Activated effector memory CD4-positive, alpha-beta T cell treated with anti-CD3 and anti-CD28 coated beads, Interleukin-2, amount 50 U/mL, for 16 hours (primary cell): Measurements from ENCODE around the gene SASH3.
"Not testable (repeated sequence)": the region's sequence is repeated elsewhere in the genome, so short reads cannot be mapped to it uniquely, and the experiment has no call there.

Source experiments
- DNase-seq: peaks from one replicate; pipeline ENCODE4 v3.0.0-alpha.2; 2020

Gene SASH3

DNA sequence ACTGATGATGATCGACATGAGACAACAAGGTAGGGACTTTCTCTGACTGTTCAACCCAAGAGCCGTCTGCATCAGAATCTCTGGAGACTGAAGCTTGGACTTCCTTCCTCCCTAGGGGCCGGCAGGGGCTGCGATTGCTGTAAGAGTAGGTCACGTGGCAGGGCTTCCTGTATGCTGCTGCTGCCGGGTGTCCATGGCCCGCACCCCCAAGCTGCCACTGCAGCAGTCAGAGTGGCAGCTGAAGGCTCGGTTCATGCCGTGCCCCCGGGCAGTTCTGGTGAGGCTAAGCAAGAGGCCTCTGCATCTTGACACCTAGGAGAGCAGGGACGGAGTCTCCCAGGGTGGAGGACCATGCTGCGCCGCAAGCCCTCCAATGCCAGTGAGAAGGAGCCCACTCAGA, at the start of gene SASH3:
Gene SASH3, plus strand, starts transcription at position 203 of the 400 bp plus-strand sequence. Its CDS starts 149 bp downstream, at position 352.
- peak; percentile 85 for DNase-seq

DNA sequence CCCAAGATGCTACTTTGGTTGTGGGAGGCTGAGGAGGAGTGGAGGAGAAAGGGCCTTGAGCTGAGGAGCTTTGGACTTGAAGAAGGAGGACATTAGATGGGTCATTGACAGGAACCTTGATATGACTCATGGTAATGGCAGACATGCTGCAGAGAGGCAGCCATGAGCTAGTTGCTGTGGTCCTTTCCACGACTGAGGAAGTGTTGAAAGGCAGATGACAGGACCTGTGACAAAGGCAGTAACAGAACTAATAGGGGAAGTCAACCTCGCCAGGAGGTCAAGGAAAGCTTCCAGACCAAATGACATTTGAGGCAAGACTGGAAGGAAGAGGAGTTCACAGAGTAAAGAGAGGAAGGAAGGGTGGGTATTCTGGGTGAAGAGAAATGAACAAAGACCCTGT, 48.5 kb upstream of the SASH3 start:
- no peak for DNase-seq

DNA sequence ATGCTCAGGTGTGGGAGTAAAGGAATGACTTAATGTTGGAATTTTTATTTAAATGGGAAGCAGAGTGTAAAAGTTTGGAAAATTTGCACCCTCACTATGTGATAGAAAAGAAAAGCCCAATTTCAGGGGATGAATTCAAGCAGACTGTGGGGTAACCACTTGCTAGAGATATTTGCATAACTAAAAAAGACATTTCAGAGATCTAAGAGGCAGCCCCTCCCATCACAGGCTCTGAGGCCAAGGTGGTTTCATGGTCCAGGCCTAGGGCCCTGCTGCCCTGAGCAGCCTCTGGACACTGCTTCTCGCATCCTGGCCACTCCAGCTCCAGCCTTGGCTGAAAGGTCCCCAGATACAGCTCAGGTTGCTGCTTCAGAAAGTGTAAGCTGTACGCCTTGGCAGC, 46.9 kb upstream of the SASH3 start:
- DNase-seq = no peak

DNA sequence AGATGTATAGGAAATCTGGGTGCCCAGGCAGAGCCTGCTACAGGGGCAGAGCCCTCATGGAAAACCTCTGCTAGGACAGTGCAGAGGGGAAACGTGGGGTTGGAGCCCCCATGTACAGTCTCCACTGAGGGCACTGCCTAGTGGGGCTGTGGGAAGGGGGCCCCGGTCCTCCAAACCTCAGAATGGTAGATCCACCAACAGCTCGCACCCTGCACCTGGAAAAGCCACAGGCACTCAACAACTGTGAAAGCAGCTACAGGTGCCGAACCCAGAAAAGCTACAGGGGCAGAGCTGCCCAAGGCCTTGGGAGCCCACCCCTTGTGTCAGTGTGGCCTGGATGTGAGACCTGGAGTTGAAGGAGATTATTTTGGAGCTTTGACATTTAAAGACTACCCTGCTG, 46.4 kb upstream of the SASH3 start:
- DNase-seq = no peak

DNA sequence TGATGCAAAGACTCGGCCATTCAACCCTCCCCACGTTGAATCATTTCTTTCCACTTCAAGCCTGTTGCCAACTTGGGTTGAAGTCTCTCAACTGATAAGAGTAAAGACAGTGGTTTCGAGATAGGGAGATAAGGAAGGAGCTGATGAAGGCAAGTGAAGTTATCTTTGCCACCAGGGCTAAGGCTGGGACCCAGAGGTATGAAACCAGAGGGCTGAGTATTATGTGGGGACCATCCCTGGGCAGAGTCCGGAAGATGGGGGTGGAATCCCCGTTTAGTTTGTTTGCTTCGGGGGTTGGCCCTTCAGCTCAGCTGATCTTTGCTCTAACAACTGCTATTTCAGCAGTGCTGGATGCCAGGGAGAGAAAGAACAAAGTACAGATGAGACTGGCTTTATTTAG, 43.3 kb upstream of the SASH3 start:
- peak; percentile 64 for DNase-seq

DNA sequence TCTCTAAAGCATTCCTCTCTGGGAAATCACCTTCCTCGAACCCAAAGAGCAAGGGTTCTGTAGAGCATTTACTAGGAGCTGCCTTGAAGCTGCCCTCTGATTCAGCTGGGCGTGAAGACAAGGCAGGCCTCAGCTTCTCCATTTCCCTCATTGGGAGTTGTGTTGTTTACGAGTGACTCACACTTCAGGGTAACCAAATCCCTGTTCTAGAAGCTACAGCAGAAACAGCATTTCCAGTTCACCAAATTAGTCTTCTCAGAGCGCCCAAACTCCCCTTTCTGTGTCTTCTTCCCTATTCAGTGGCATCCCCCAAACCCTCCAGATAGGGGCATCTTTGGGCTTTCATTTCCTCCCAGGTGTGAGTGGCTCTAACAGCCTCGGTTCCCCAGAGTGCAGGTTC, 41.8 kb upstream of the SASH3 start:
- DNase-seq = no peak

DNA sequence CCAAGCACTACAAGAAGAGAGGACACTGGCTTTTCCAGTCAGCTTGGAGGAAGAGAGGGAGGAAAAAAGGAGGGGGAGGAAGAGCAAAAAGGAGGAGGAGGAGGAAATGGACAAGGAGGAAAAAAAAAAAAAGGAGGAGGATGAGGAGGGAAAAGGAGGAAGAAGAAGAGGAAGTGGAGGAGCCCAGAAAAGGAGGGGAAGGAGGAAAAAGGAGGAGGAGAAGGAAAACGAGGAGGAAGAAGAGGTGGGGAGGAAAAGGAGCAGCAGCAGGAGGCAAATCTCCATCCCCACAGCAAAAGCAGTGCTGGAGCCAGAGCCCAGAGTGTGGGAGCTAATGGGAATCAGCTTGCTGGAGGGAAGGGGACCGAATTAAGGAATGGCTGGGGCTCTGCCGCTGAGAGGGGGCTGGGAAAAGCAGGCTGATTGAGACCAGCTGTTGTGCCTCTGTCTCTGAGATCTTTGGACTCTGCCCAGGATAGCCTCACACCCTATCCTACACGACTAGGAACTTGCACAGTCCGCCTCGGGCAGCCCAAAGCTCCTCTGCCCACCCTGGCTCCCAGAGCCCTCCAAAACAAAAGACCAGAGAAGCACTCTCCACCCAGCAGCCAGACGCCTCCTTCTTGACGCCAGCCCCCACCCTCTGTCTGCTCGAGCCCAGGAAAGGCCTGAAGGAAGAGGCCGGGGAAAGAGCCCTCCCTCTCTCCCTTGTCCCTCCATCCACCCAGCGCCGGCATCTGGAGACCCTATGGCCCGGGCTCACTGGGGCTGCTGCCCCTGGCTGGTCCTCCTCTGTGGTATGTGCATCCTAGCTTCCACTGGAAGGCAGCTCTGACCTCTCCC, 41.1 kb upstream of the SASH3 start, which contains the start of gene XPNPEP2:
Gene XPNPEP2, plus strand, starts transcription at position 514 of the 843 bp plus-strand sequence. Its CDS starts 235 bp downstream, at position 749.
- DNase-seq = no peak

DNA sequence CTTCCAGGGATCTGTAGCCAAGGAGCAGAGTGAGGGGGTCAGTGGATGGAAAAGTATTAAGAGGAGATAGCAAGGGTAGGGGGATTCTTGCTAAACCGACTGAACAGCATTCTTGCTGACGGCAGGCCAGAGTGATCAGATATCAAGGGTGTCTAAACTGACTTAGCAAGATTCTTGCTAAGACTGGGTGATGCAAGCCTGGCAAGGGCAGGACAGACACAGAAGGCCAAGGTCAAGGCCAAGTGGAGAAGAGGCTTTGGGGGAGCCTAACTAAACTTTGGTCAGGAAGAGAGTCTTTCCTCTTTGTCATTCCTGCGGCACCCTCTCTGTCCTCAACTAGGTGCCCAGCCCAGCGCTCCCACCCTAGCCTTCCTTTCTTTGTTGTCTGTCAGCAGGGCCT, 40.2 kb upstream of the SASH3 start:
- no peak for DNase-seq

DNA sequence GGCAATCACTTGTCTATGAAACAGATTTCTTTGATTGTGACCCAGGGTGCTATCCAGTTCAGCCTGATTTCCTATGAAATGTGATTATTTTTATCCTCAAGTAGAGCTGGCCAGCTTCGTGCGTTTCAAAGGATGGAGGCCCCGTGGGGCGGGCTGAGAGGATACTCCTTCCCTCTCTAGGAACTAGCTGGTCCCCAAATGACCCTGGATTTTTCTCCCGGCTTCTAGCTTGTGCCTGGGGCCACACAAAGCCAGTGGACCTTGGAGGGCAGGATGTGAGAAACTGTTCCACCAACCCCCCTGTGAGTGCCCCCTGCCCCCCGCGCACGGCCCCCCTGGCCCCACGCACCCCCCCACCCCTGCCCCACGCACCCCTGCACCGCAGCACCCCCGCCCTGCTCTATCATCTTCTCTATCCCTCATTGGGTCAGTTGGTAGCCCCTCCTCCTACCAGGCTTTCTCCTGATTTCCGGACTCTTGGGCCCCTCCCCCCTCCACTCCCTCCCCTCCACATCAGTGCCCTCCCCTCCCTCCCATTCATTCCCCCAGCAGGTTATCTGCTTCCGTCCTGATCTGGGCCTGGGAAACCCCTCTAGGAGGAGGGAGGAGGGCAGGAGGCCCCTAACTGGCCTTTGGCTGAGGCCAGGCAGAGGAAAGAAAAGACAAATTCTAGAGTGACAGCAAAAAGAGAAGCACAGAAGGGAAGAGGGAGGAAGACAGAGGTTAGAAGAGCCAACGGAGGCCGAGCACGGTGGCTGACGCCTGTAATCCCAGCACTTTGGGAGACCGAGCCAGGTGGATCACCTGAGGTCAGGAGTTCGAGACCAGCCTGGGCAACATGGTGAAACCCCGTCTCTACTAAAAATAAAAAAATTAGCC, 37.6 kb upstream of the SASH3 start:
- no peak for DNase-seq

DNA sequence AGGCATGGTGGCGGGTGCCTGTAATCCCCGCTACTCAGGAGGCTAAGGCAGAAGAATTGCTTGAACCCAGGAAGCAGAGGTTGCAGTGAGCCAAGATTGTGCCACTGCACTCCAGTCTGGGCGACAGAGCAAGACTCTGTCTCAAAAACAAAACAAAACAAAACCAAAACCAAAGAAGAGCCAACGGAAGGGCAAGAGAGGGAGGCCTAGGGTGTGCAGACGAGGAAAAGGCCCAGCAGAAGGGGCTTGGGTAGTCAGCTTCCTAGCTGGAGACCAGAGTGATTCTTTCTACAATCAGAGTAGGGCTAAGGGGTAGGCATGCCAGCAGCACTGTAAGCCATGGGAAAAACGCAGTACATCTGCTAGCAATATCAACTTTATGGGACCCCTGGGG, 37.0 kb upstream of the SASH3 start:
- DNase-seq = not testable (repeated sequence)

DNA sequence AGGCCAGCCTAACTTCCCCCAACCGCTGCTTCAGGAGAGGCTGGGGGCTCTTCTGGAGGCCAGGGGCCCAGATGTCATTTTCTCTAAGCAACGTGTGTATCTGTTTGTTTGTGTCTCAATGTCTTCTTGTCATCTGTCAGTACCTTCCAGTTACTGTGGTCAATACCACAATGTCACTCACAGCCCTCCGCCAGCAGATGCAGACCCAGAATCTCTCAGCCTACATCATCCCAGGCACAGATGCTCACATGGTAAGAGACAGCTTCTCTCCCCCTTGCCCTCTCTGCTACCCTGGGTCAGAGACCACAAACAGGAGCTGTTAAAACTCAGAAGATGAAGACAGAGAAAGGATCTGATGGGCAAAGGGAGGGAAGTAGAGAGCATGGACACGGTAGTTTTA, 35.9 kb upstream of the SASH3 start:
- DNase-seq = no peak

DNA sequence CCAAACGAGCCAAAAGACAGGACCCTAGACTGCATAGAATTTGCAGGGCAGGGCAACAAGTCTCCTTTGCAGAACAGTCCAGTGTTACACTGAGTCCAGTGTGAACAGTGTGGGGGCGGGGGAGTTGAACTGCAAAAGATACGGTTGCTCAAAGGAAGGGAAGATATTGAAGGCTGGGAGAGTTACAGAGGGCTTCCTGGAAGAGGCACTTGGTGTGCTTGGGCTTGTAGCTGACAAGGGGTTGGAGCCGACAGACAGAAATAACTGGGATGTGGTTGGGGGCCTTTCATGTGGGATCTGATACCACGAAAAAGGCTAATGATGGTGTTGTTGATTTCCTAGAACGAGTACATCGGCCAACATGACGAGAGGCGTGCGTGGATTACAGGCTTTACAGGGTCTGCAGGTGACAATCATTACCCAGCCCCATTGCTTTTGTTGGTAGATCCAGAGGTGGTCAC, 34.9 kb upstream of the SASH3 start:
- DNase-seq = peak; percentile 64

DNA sequence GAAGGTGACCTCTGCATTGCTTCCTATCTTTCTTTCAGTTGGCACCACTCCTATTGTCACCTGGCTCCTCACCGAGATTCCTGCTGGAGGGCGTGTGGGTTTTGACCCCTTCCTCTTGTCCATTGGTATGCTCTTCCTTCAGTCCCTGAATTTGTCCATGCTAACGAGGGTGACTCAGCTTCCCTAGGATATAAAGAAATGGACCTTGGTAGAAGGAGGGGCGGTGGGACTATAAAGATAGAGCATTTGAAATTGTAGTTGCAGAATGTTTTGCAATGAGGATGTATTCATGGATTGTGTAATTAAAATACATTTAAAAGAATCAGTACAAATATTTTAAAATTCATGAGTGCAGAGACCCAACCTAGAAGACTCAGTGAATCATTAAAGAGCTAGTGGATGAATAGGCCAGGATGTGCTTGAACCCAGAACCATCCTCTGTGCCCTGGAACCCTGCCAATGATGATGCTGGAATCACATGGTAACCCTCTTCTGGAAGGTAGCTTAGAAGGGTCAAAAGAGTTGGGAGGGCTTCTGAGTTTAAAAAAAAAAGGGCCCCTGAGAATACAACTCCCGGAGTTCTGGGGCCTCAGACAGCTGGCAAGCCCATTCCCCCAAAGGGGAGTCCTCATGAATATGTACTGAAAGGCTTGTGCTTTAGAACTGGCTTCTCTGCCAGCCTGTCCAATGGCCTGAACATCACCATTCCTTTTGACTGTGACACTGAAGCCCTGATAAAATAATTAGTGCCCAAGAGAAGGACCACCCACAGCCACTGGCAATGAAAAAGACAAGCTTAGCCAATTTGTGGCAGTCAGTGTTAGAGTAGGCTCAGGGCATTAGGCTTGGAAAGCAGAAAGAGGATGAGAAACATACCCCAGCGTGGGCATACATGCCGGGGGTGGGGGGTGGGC, 32.9 kb upstream of the SASH3 start:
- DNase-seq = no peak

DNA sequence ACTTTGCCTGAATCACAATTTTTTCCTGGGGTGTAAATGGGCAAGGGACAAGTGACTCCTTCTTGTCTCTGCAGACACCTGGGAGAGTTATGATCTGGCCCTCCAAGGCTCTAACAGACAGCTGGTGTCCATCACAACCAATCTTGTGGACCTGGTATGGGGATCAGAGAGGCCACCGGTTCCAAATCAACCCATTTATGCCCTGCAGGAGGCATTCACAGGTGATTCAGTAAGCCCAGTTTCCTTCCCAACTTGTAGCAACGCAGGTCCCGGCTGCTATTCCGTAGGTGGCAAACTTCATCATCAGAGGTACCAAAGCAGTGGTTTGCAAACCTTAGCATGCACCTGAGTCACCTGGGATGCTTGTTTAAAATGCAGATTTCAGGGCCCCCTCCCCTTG, 32.2 kb upstream of the SASH3 start:
- no peak for DNase-seq

DNA sequence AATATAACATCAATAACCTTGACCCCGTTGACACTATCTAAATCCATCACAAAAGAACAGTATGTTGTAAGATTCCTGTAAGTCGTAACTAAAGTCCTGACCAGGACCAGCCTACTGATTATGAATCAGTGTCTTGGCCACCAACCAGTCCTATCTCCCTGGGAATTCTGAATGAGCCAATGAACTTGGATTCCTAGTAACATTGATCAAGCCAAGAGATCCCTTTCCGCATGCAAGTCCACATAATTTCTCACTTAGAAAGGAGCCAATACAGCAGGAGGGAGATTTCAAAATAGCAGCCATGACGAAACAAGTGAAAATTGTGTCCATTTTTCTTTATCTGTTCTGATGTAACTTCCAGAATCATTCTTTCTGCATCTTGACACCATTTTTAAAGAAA, 31.4 kb upstream of the SASH3 start:
- DNase-seq = no peak

DNA sequence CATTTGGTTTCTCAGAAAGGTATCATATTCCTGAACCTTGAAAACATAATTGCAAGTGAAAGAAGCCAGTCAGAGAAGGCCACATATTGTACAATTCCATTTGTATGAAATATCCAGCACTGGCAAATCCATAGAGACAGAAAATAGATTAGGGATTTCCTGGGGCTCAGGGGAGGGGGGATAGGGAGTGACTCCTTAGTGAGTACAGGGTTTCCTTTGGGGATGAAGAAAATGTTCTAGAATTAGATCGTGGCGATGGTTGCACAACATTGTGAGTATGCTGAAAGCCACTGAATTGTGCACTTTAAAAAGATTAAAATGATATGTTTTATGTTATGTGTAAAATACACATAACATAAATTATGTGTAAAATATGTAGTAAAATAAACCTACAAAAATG, 30.7 kb upstream of the SASH3 start:
- DNase-seq = no peak

DNA sequence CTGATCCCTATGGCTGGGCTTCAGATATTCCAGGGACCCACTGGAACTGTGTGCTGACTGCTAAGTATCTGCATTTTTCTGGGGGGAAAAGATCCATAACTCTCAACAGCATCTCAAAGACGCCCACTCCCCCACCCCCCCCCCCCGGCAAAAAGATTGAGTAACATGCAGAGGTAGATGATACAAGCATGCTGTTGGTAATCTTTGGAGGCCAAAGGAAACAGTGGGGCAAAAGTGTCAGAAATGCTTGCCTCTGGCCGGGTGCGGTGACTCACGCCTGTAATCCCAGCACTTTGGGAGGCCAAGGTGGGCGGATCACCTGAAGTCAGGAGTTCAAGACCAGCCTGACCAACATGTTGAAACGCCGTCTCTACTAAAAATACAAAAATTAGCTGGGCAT, 28.8 kb upstream of the SASH3 start:
- DNase-seq = no peak

DNA sequence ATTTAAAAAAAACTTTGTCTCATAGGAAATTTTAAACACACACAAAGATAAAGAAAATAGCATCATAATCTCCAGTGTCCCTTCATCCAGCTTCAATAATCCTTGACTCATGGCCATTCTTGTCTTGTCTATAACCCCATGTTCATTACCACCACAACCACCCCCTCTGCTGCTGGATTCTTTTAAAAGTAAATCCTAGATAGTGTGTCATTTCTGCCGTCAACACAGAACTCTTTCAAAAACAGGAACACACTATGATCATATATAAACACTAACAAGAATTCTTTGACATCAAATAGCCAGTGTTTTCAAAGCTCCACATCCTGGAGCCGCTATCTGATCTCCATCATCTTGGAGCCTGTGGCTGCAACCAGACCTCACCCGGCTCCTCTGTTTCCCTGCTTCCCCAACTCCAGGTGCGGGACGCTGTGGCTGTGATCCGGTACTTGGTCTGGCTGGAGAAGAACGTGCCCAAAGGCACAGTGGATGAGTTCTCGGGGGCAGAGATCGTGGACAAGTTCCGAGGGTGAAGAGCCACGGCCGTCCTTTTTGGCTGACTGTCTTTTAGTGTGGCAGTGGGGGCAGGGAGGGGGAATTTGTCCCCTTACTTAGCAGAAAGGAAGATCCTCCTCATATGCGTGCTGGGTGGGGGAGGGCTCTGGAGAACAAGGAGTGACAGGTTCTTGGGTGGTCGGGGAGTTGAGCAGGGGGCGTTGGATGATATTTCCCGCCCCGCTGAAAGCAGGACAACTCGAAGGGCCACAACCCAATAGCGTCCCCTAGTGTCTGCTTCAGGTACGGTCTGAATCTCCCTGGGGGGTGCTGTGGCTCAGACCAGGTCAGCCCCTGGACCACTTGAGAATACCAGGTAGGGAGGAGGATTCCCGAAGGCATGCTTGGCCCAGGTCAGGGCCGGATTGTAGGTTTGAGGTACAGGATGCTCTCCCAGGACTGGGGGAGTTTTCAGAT, 25.4 kb upstream of the SASH3 start:
- DNase-seq = no peak

DNA sequence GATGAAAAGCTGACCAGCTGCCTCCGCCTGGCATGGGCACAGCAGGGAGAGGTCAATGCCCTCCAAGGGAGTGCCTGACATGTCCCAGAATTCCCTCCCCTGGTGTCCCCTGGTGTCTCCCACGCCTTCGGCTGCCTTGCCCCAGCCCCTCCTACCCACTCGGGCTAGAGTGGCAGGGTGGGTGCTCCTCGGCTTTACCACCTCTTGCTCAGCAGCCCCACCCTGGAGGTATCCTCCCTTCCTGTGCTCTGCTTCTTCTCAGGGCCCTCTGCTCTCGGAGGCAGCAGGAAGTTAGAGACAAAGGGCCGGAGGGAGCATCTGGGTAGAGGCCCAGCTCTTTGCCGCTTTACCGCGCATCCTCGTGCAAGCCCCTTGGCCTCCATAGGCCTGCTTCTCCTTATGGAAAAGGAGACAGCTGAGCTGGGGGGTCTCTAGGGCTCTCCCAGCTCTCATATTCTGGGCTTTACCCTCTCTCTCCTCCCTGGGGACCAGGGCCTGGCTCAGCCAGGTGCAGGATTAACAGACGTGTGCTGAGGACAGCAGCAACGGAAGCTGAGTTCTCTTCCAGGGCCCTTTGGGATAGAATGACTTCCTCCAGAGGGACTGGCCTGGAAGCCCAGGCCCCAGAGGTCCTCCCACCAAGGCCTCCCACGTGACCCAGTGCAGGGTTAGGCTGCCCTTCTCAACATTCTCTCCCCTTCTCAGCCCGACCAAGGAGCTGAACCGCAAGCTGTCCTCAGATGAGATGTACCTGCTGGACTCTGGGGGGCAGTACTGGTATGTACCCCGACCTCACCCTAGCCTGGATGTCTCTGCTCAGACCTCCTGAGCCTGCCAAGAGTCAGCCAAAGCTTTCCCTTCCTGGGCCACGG, 23.7 kb upstream of the SASH3 start:
- no peak for DNase-seq

DNA sequence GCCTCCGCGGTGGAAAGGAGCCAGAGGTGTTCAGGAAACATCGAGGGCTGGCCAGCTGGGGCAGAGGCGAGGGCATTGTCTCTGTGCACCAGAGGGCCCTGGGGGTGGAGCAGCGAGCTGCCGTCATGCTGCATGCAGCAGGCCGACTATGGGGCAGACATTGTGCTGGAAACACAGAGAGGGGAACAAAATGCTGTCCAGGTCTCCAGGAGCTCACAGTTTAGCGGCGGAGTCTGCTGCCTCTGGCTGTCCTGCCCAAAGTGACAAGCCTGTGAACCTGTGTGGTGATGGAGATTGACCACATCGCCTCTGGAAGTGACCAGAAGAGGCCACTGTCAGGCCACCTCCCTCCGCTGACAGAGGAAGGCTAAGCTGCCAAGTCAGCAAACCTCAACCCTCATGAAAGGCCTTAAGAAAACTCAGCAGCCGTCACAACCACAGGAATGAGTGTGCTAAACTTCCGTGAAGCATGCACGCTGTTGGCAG, 20.1 kb upstream of the SASH3 start:
- peak; percentile 80 for DNase-seq
